ENCODE measurements around the gene TEX51.

DNA sequence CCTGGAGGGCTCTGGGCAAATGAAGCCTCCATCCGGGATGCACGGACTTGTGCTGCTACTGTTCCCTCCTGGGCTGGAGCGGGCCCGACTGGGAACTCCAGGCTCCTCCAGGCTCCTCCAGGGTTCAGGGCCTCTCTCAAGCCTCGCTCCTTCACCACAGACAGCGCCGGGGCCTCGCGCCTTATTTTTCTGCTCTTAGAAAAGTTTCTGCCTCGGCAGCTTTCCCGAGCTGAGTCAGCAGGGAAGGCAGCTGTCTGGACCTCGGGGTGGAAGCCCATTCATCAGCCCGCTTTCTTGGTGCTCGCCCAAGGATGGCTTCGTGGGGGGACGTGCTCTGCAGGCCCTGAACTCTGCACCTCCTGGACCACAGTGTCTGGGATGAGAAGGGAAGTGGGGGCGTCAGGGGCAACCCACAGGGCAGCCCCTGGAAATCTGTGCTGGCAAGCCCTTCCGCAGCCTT, 12.9 kb upstream of the TEX51 start:
- TF ChIP-seq CTCF (IDR thresholded peaks at IDR 0.05) (no peak), FOXM1 (IDR thresholded peaks at IDR 0.05; ENCODE audit: low read depth) (no peak), NRF1 (IDR thresholded peaks at IDR 0.05; ENCODE audit: low read depth, low read length) (no peak), FOSL2 (IDR thresholded peaks at IDR 0.05; ENCODE audit: borderline replicate concordance, low read depth) (no peak), SIN3A (IDR thresholded peaks at IDR 0.05; ENCODE audit: borderline replicate concordance, low read depth, low read length) (no peak), MXI1 (IDR thresholded peaks at IDR 0.05; ENCODE audit: low read depth, low read length) (no peak), JUND (IDR thresholded peaks at IDR 0.05) (no peak), POLR2AphosphoS5 (IDR thresholded peaks at IDR 0.05; ENCODE audit: low read depth, low read length) (no peak), RXRA (IDR thresholded peaks at IDR 0.05; ENCODE audit: borderline replicate concordance, low read depth) (no peak)
- TF ChIP-seq, protein P1, sequence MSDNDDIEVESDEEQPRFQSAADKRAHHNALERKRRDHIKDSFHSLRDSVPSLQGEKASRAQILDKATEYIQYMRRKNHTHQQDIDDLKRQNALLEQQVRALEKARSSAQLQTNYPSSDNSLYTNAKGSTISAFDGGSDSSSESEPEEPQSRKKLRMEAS (IDR thresholded peaks at IDR 0.05; ENCODE audit: low read depth) = no peak

Measured in SK-N-SH (cell line).